ENCODE data around the gene BLNK. TPM values are rescaled to one million over a fixed set of nuclear protein-coding genes. Genes with fewer than 3 reads are reported as not detected.

The BLNK gene
- total and polyA plus RNA-seq, 8 donors = 7.1 to 25.8 (median 12.7) TPM

DNA sequence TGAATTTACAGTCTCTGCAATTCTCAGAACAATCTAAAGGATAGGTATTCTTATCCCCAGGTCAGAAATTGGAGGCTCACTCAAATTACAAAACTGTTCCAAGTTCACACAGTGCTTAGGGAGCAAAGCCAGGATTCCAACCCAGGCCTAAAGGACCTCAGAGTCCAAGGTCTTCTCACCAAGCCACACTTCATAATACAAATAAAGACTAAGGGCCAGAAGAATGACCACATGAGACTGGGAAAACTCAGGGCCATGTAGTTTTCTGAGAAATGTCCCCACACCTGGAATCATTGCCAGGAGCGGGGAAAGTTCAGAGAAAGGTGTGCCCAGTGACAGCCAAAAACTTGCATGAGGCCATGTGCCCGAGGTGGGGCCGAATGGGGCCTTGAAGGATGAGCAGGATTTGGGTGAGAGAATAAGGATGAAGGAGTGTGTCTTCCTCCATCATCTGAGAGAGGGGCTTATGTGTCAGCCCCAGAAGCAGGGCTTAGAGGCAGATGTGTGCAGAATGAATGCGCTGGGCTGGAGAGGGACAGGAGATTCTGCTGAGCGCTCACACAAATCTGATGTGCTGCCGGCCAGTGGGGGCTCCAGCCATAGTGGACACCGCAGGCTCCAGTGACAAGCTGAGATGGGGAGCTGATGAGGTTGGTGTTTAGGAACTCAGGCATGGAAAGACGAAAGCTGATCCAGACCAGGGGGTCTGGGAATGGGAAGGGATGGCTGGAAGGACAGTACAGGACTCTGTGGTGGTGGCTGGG, 35.9 kb downstream of the BLNK start:
- peak in 3 of 4 donors; percentile 21 to 72 (median 71) for ATAC-seq
- Histone ChIP-seq H3K4me1 (peaks cover 0 to 5% (median 0%) of the 10 kb centered on the region in 3 donors), H3K27me3 (no peaks in the 10 kb centered on the region), H3K36me3 (no peaks in the 10 kb centered on the region), H3K4me3 (no peak overlapping the region), H3K9me3 (no peaks in the 10 kb centered on the region), H3K27ac (no peak overlapping the region)
- 90 to 91% methylated on average over 8 of the region's 8 CpGs for whole genome bisulfite sequencing, 2 donors
- intact Hi-C loops (cut with DNase I) = no loop called here
- no peak for FAIRE-seq
- DNase-seq = no peak
- TF ChIP-seq, protein P1, sequence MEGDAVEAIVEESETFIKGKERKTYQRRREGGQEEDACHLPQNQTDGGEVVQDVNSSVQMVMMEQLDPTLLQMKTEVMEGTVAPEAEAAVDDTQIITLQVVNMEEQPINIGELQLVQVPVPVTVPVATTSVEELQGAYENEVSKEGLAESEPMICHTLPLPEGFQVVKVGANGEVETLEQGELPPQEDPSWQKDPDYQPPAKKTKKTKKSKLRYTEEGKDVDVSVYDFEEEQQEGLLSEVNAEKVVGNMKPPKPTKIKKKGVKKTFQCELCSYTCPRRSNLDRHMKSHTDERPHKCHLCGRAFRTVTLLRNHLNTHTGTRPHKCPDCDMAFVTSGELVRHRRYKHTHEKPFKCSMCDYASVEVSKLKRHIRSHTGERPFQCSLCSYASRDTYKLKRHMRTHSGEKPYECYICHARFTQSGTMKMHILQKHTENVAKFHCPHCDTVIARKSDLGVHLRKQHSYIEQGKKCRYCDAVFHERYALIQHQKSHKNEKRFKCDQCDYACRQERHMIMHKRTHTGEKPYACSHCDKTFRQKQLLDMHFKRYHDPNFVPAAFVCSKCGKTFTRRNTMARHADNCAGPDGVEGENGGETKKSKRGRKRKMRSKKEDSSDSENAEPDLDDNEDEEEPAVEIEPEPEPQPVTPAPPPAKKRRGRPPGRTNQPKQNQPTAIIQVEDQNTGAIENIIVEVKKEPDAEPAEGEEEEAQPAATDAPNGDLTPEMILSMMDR (IDR thresholded peaks at IDR 0.05) = no peak

DNA sequence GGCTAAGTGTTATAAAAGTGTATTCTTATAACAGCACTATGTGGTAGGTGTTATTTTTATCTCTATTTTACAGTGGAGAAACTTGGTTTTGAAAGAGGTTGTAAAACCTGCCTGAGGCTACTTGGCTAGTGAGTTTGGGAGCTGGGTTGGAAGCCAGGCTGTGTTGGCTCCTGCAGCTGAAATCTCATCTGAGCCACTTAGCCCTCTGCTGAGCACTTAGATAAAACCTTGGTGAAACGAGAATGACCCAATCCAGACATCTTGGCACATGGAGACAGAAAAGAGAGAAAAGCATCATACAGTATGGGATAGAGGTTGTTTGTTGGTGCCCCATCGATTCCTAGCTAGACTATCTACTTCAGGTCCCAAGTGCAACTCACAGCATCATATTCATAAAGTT, 37.4 kb downstream of the BLNK start:
- 80 to 85% methylated on average over 2 of the region's 2 CpGs for WGBS, 2 donors
- H3K27me3 ChIP-seq = no peaks in the 10 kb centered on the region
- intact Hi-C loops (cut with DNase I) = loop anchor here in 1 of 3 donors (5.0 kb wide), 1 partner anchor 58 kb away; no protein-coding TSS in a partner anchor

DNA sequence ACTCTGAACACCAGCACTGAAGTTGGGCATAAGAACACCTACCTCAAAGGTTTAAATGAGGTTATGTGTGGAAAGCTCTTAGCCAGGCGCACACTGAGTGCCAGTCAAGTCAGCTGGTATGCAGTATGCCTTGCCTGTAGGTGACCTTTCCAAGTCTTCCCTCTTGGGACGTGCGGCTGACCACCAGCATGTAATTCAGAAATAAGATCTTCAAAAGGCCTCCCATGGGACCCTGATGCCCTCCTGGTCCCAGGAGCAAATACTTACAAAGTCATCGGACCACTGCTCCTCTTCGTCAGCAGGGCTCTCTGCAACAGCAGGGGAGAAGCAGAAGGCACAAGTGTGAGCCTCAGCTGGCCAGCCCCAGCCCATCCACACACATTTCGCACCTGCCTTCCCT, 40.8 kb downstream of the BLNK start:
- Histone ChIP-seq H3K27me3 (no peaks in the 10 kb centered on the region), H3K27ac (no peak overlapping the region), H3K4me3 (no peak overlapping the region), H3K36me3 (peaks cover 0 to 11% (median 0%) of the 10 kb centered on the region in 3 donors), H3K4me1 (peaks cover 0 to 5% (median 0%) of the 10 kb centered on the region in 3 donors), H3K9me3 (no peaks in the 10 kb centered on the region)
- intact Hi-C loops (cut with DNase I) = loop anchor here in 2 of 3 donors (2.0 to 5.0 kb wide), 2 partner anchors 60 to 62 kb away; no protein-coding TSS in a partner anchor
- FAIRE-seq (no peak), DNase-seq (no peak), ATAC-seq (no peak)
- TF ChIP-seq, protein P1 (IDR thresholded peaks at IDR 0.05) = no peak
- WGBS, 2 donors = 91 to 94% methylated on average over 6 of the region's 6 CpGs

More for the DNA sequence above, 37.4 kb downstream of the BLNK start:
- no peaks in the 10 kb centered on the region for H3K9me3 ChIP-seq
- no peaks in the 10 kb centered on the region for H3K36me3 ChIP-seq
- no peak overlapping the region for H3K4me3 ChIP-seq
- TF ChIP-seq, protein P1 (IDR thresholded peaks at IDR 0.05) = no peak
- DNase-seq = no peak
- H3K27ac ChIP-seq = no peak overlapping the region
- no peak for FAIRE-seq
- no peak for ATAC-seq
- H3K4me1 ChIP-seq = peaks cover 0 to 5% (median 0%) of the 10 kb centered on the region in 3 donors

DNA sequence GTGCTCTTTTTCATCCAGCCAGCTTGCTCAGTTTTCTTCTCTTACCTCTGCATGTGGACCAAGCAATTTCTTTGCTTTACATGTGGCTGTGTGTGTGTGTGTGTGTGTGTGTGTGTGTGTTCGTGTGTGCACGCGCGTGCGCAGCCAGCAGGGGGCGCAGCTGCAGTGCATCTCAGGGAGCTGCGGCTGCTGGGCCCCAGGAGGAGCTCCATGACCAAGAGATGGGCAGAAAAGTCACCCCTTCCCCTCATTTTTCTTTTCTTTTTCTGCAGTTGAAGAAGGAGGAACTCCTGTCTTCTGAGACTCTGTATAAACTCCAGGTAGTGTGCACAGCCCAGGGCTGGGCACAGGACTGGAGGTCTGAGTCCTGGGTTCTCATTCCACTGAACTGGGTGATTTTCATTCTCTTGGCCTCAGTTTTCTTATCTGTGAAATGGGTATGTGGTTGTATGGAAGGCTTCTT, 41.8 kb downstream of the BLNK start:
- FAIRE-seq = no peak
- intact Hi-C loops (cut with DNase I) = loop anchor here in 2 of 3 donors (2.0 to 5.0 kb wide), 2 partner anchors 61 to 63 kb away; no protein-coding TSS in a partner anchor
- no peak overlapping the region for H3K27ac ChIP-seq
- H3K9me3 ChIP-seq = no peaks in the 10 kb centered on the region
- peaks cover 0 to 11% (median 0%) of the 10 kb centered on the region in 3 donors for H3K36me3 ChIP-seq
- TF ChIP-seq, protein P1 (IDR thresholded peaks at IDR 0.05) = peak; percentile 36 to 66 (median 56)
- DNase-seq = peak; percentile 71 to 96 (median 85)
- no peak overlapping the region for H3K4me3 ChIP-seq
- ATAC-seq = peak; percentile 57 to 97 (median 89)
- H3K27me3 ChIP-seq = no peaks in the 10 kb centered on the region
- WGBS, 2 donors = 2% methylated on average over 7 of the region's 7 CpGs
- no peaks in the 10 kb centered on the region for H3K4me1 ChIP-seq
